GM12878 (cell line): ENCODE results near the gene RALGDS. TPM values are rescaled to one million over a fixed set of nuclear protein-coding genes. Genes with fewer than 3 reads are reported as not detected.

Source experiments
- ATAC-seq: fragments of 200-7000 bp; cut with Tn5 transposase; 3 replicates; pipeline ENCODE4 v1.9.1; 2020; ENCODE audit warnings: mild to moderate bottlenecking, moderate library complexity
- BruUV-seq: library from RNA; stranded (reverse); fragments of 400-500 nt; replicated peaks from 2 replicates; lab custom pipeline; 2021; lab: Mats Ljungman, UMichigan
- CTCF ChIA-PET: fragments of 300-600 bp; sonication (Branson Sonifier 250); formaldehyde crosslinking; extraction: SDS; loops from one replicate; lab custom pipeline; 2021; ENCODE audit warnings: inconsistent platforms; lab: Yijun Ruan, JAX
- POLR2A ChIA-PET: fragments of 350-600 bp; formaldehyde crosslinking; extraction: SDS; loops from one replicate; lab custom pipeline; 2021; ENCODE audit warnings: inconsistent platforms; lab: Charles Lee
- RAD21 ChIA-PET: fragments of 300-600 bp; sonication (Branson Sonifier 250); formaldehyde crosslinking; loops from one replicate; lab custom pipeline; 2023; ENCODE audit warnings: antibody characterized with exemption; ENCODE audit not compliant: unreplicated experiment; lab: Charles Lee
- SMC1A ChIA-PET: fragments of 300-600 bp; sonication (Branson Sonifier 250); formaldehyde crosslinking; loops from one replicate; lab custom pipeline; 2023; ENCODE audit not compliant: unreplicated experiment, uncharacterized antibody; lab: Charles Lee
- DNase-seq: peaks from one replicate; pipeline ENCODE4 v3.0.0-alpha.2; 2011; ENCODE audit warnings: low read depth, low spot score
- FAIRE-seq: peaks from 3 replicates; lab custom pipeline; 2011; peaks lifted over from hg19 to GRCh38; lab: Jason Lieb, UNC
- H2AFZ ChIP-seq: 2 replicates; pipeline ENCODE4 v1.6.0; 2011; ENCODE audit warnings: low read depth, low read length, control low read depth; ENCODE audit not compliant: control insufficient read depth
- H3K27ac ChIP-seq: 2 replicates; pipeline ENCODE4 v1.5.1; 2011; ENCODE audit warnings: control low read depth; ENCODE audit not compliant: control insufficient read depth, insufficient read depth
- H3K27me3 ChIP-seq, 2 experiments: replicated peaks in 1 of 2; 2 replicates each; pipeline versions ENCODE4 v1.6.0 to v1.6.1; 2011; ENCODE audit warnings: low read length in 1 of 2; ENCODE audit not compliant: control insufficient read depth in 2 of 2, insufficient read depth in 2 of 2
- H3K36me3 ChIP-seq, 2 experiments: 2 replicates each; pipeline ENCODE4 v1.5.1; 2011; ENCODE audit warnings: low read length in 1 of 2; ENCODE audit not compliant: control insufficient read depth in 2 of 2, insufficient read depth in 2 of 2
- H3K4me1 ChIP-seq: 2 replicates; pipeline ENCODE4 v1.6.1; 2011; ENCODE audit warnings: mild to moderate bottlenecking, low read length, moderate library complexity, mixed read lengths; ENCODE audit not compliant: control insufficient read depth, insufficient read depth
- H3K4me2 ChIP-seq: 2 replicates; pipeline ENCODE4 v1.6.0; 2011; ENCODE audit warnings: control low read depth; ENCODE audit not compliant: control insufficient read depth, insufficient read depth
- H3K4me3 ChIP-seq: fragments of 200-600 bp; sonication (generic); 2 replicates; pipeline ENCODE4 v1.5.1; 2016
- H3K79me2 ChIP-seq: 2 replicates; pipeline ENCODE4 v1.6.0; 2011; ENCODE audit warnings: low read length; ENCODE audit not compliant: control insufficient read depth, insufficient read depth
- H3K9ac ChIP-seq: 2 replicates; pipeline ENCODE4 v1.8.0; 2011; ENCODE audit warnings: low read length, control low read depth, mixed read lengths; ENCODE audit not compliant: control insufficient read depth, insufficient read depth
- H3K9me3 ChIP-seq: replicated peaks from 3 replicates; pipeline ENCODE4 v1.5.1; 2011; ENCODE audit warnings: mild to moderate bottlenecking, low read length; ENCODE audit not compliant: control insufficient read depth, insufficient read depth
- H4K20me1 ChIP-seq: 2 replicates; pipeline ENCODE4 v1.6.0; 2011; ENCODE audit not compliant: control insufficient read depth, insufficient read depth
- ASH2L ChIP-seq: fragments of 300-600, 200-600 bp; sonication (generic); IDR thresholded peaks from 2 replicates; pipeline ENCODE4 v1.6.1; 2017; ENCODE audit warnings: low read depth, mild to moderate bottlenecking, borderline replicate concordance
- BRCA1 ChIP-seq: IDR thresholded peaks from 2 replicates; pipeline ENCODE4 v1.6.1; 2011; ENCODE audit warnings: low read depth, low read length, improper control_type of control experiment
- CREM ChIP-seq: IDR thresholded peaks from 2 replicates; pipeline ENCODE4 v1.6.1; 2014; ENCODE audit warnings: antibody characterized with exemption, low read depth
- JUNB ChIP-seq: IDR thresholded peaks from 2 replicates; pipeline ENCODE4 v1.6.1; 2016; ENCODE audit warnings: antibody characterized with exemption, mild to moderate bottlenecking
- MAX ChIP-seq: IDR thresholded peaks from 2 replicates; pipeline ENCODE4 v1.6.1; 2012; ENCODE audit warnings: low read depth, low read length, improper control_type of control experiment
- MYB ChIP-seq: fragments of 150-350 bp; IDR thresholded peaks from 2 replicates; pipeline ENCODE4 v1.6.1; 2014; ENCODE audit warnings: mild to moderate bottlenecking, low read depth, low read length, borderline replicate concordance
- NFYB ChIP-seq: IDR thresholded peaks from 2 replicates; pipeline ENCODE4 v1.6.1; 2011; ENCODE audit warnings: low read depth, mild to moderate bottlenecking, low read length, improper control_type of control experiment, moderate library complexity; ENCODE audit not compliant: insufficient read depth
- SMAD5 ChIP-seq: IDR thresholded peaks from 2 replicates; pipeline ENCODE4 v1.6.1; 2016; ENCODE audit warnings: antibody characterized with exemption, low read depth
- SPI1 ChIP-seq: IDR thresholded peaks from 2 replicates; pipeline ENCODE4 v1.6.1; 2011; ENCODE audit warnings: low read depth, mild to moderate bottlenecking, low read length, moderate library complexity, borderline replicate concordance; ENCODE audit not compliant: insufficient read depth
- SRF ChIP-seq, 2 experiments: IDR thresholded peaks; 2 replicates each; pipeline ENCODE4 v1.6.1; 2011; ENCODE audit warnings: low read depth in 2 of 2, low read length in 2 of 2, mild to moderate bottlenecking in 1 of 2, moderate library complexity in 1 of 2
- TCF3 ChIP-seq: IDR thresholded peaks from 2 replicates; pipeline ENCODE4 v1.6.1; 2012; ENCODE audit warnings: low read depth, mild to moderate bottlenecking, low read length, borderline replicate concordance; ENCODE audit not compliant: insufficient read depth
- TCF7 ChIP-seq: IDR thresholded peaks from 2 replicates; pipeline ENCODE4 v1.6.1; 2014; ENCODE audit warnings: antibody characterized with exemption, borderline replicate concordance
- ZNF274 ChIP-seq: IDR thresholded peaks from one replicate; pipeline ENCODE4 v1.8.0; 2011; ENCODE audit not compliant: insufficient read length, insufficient read depth
- ZNF622 ChIP-seq: fragments of 450-650 bp; IDR thresholded peaks from 2 replicates; pipeline ENCODE4 v1.6.1; 2017; ENCODE audit warnings: mild to moderate bottlenecking, inconsistent platforms
- WGBS: methylation state at CpG from one replicate; pipeline ENCODE4 v1.1.6; 2016; ENCODE audit warnings: low lambda C conversion rate; ENCODE audit not compliant: insufficient replicate concordance, insufficient coverage; ENCODE audit errors: missing lambda C conversion rate; 5-methylcytosine and 5-hydroxymethylcytosine counted together
- in situ Hi-C: fragments of 300-500 bp; cut with MboI; formaldehyde crosslinking; loops from 9 replicates; pipeline ENCODE4 v1.14.3; 2018; ENCODE audit warnings: mixed read lengths
- intact Hi-C: fragments of 100-400 bp; cut with micrococcal nuclease; formaldehyde crosslinking; loops from one replicate; pipeline ENCODE4 v1.14.2; 2022; ENCODE audit not compliant: unreplicated experiment
- polyA plus RNA-seq, 11 experiments: library from polyadenylated mRNA; depleted of rRNA in 4 of 11; unstranded in 6 of 11; stranded (reverse) in 5 of 11; fragments of >200 nt; fragmentation: Nextera tagmentation in 4 of 11; fragmentation: Illumina TruSeq in 1 of 11; extraction: Ambion mirVana in 4 of 11; extraction: Trizol in 1 of 11; gene quantifications; 1 replicate in 1 of 11; 2 replicates in 10 of 11; pipeline versions ENCODE4 v1.2.1 to v1.2.3, GENCODE V29; 2011 to 2016; ENCODE audit warnings: inconsistent platforms in 2 of 11, missing spikeins in 2 of 11, low read depth in 1 of 11
- total RNA-seq, 4 experiments: library from RNA; depleted of rRNA in 3 of 4; stranded (reverse); fragments of >200 nt in 3 of 4; fragmentation: Illumina TruSeq in 1 of 4; extraction: Trizol in 1 of 4; gene quantifications; 2 replicates each; pipeline versions ENCODE4 v1.2.1 to v1.2.3, GENCODE V29; 2013 to 2021
- TF ChIP-seq, protein P1 (sequence below): fragments of 450-650 bp; IDR thresholded peaks from 2 replicates; pipeline ENCODE4 v1.6.1; 2017; ENCODE audit warnings: mild to moderate bottlenecking, low read depth, inconsistent platforms; ENCODE audit not compliant: poor library complexity, severe bottlenecking
- TF ChIP-seq, protein P2 (sequence below): IDR thresholded peaks from 2 replicates; pipeline ENCODE4 v1.6.1; 2011; ENCODE audit warnings: low read depth, mild to moderate bottlenecking, low read length, moderate library complexity, borderline replicate concordance; ENCODE audit errors: extremely low read depth
- TF ChIP-seq, protein P3 (sequence below): fragments of 150-350 bp; IDR thresholded peaks from 2 replicates; pipeline ENCODE4 v1.6.1; 2014; ENCODE audit warnings: mild to moderate bottlenecking, low read depth, low read length

RALGDS gene
- total and polyA plus RNA-seq, 10 of the 15 experiments (the other 5 are each of a cell fraction or from before 2014, with no cell fraction given) = 1.3 to 48.6 (median 21.2) TPM

DNA sequence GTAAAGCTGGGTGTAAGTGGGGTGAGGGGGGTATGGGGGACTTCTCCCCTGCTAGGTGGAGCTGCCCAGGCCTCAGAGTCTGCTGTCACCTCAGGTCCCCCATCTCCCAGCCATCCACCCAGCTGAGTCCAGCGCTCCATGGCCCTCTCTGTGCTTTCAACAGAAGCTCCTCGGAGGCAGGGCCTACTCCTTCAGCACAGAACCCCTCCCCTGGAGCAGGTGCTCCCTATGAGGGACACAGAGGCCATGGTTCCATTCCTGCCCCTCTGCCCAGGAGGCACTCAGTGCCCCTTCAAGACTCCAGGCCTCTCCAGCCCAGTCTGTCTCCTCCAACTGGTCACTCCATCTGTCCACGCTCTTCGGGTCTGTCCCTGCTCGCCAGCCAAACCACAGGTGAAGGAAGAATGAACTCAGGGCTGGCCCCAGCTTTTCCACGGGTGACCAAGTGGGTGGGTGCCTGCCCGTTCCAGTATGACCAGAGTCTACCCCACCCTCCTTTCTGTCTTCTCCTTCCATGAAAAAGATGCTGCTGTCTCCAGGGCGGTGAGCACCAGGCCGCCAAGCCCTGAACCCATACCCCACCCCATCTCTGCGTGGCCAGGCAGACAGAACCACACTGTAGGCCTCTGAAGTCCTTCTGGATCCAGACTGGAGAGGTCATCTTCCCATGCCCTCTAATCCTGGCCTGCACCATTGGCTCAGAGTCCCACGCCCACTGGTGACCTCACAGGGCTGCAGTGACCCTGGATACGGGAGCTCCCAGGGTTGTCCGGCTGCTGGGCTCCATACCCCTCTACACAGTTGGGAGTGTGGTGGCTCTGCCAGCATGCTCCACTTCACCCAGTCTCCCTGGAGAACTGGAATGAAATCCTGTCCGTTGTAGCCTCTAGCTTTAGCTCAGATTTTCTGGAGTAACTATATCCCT lies 30.8 kb upstream of the RALGDS start:
- H4K20me1 ChIP-seq = no peaks in the 10 kb centered on the region
- H3K9ac ChIP-seq = no peak overlapping the region
- POLR2A ChIA-PET = interaction anchor here (0.5 to 0.6 kb wide), 2 partner anchors 38 to 121 kb away, joined by 3 to 4 read pairs; partner anchors contain the start of gene GTF3C5
- intact Hi-C loops = no loop called here
- no peak for FAIRE-seq
- H3K4me2 ChIP-seq = no peak overlapping the region
- H3K79me2 ChIP-seq = peaks cover 19% of the 10 kb centered on the region
- in situ Hi-C loops = loop anchor here (5.0 kb wide), 1 partner anchor 105 kb away; no protein-coding TSS in a partner anchor
- no peak overlapping the region for H3K27ac ChIP-seq
- H3K36me3 ChIP-seq = no peaks in the 10 kb centered on the region
- H3K4me1 ChIP-seq = peaks cover 3% of the 10 kb centered on the region
- H3K4me3 ChIP-seq = no peak overlapping the region
- no peaks in the 10 kb centered on the region for H3K9me3 ChIP-seq
- H3K27me3 ChIP-seq = no peaks in the 10 kb centered on the region
- no peak for ATAC-seq
- no peak for DNase-seq
- SMC1A ChIA-PET = no interaction called here
- RAD21 ChIA-PET = interaction anchor here (1.2 kb wide), 1 partner anchor 121 kb away, joined by 3 read pairs; the partner anchor contains the start of gene GTF3C5
- no peak overlapping the region for H2AFZ ChIP-seq
- 61% methylated on average over 14 of the region's 14 CpGs for WGBS
- CTCF ChIA-PET = interaction anchor here (0.6 to 1.2 kb wide), 2 partner anchors 37 to 87 kb away, joined by 3 read pairs; no protein-coding TSS in a partner anchor
- no TSS peak for BruUV-seq
- no peak for TF ChIP-seq ZNF622
- TF ChIP-seq ASH2L = no peak
- TF ChIP-seq SRF (IDR thresholded peaks at IDR 0.05; ENCODE audit: low read depth in 2 of 2, low read length in 2 of 2) = no peak
- TF ChIP-seq MYB = no peak
- no peak for TF ChIP-seq ZNF274
- no peak for TF ChIP-seq TCF7
- TF ChIP-seq, protein P1, sequence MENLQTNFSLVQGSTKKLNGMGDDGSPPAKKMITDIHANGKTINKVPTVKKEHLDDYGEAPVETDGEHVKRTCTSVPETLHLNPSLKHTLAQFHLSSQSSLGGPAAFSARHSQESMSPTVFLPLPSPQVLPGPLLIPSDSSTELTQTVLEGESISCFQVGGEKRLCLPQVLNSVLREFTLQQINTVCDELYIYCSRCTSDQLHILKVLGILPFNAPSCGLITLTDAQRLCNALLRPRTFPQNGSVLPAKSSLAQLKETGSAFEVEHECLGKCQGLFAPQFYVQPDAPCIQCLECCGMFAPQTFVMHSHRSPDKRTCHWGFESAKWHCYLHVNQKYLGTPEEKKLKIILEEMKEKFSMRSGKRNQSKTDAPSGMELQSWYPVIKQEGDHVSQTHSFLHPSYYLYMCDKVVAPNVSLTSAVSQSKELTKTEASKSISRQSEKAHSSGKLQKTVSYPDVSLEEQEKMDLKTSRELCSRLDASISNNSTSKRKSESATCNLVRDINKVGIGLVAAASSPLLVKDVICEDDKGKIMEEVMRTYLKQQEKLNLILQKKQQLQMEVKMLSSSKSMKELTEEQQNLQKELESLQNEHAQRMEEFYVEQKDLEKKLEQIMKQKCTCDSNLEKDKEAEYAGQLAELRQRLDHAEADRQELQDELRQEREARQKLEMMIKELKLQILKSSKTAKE = no peak
- TF ChIP-seq SPI1 = no peak
- no peak for TF ChIP-seq TCF3
- TF ChIP-seq, protein P2, sequence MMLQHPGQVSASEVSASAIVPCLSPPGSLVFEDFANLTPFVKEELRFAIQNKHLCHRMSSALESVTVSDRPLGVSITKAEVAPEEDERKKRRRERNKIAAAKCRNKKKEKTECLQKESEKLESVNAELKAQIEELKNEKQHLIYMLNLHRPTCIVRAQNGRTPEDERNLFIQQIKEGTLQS = no peak
- TF ChIP-seq CREM = no peak
- no peak for TF ChIP-seq MAX
- TF ChIP-seq BRCA1 = no peak
- TF ChIP-seq SMAD5 = no peak
- no peak for TF ChIP-seq NFYB
- TF ChIP-seq, protein P3, sequence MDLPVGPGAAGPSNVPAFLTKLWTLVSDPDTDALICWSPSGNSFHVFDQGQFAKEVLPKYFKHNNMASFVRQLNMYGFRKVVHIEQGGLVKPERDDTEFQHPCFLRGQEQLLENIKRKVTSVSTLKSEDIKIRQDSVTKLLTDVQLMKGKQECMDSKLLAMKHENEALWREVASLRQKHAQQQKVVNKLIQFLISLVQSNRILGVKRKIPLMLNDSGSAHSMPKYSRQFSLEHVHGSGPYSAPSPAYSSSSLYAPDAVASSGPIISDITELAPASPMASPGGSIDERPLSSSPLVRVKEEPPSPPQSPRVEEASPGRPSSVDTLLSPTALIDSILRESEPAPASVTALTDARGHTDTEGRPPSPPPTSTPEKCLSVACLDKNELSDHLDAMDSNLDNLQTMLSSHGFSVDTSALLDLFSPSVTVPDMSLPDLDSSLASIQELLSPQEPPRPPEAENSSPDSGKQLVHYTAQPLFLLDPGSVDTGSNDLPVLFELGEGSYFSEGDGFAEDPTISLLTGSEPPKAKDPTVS = no peak
- TF ChIP-seq JUNB = no peak
